Neuronal stem cell (in vitro differentiated cells): ENCODE measurements around the gene NAP1L4.

Source experiments
- DNase-seq: peaks from one replicate; pipeline ENCODE4 v3.0.0-alpha.2; 2013; ENCODE audit warnings: low spot score
- H2AFZ ChIP-seq: one replicate; pipeline ENCODE4 v1.6.1; 2013; ENCODE audit warnings: mild to moderate bottlenecking, low read length, inconsistent platforms
- H2AK5ac ChIP-seq: 2 replicates; pipeline ENCODE4 v1.6.1; 2013; ENCODE audit warnings: low read depth, mild to moderate bottlenecking, inconsistent platforms, low read length, moderate library complexity, mixed read lengths
- H2BK120ac ChIP-seq: 2 replicates; pipeline ENCODE4 v1.6.1; 2013; ENCODE audit warnings: low read depth, mild to moderate bottlenecking, inconsistent platforms, low read length, moderate library complexity, mixed read lengths
- H2BK12ac ChIP-seq: one replicate; pipeline ENCODE4 v1.6.1; 2013; ENCODE audit warnings: low read length, inconsistent platforms
- H2BK15ac ChIP-seq: 2 replicates; pipeline ENCODE4 v1.6.1; 2013; ENCODE audit warnings: mild to moderate bottlenecking, low read length, inconsistent platforms, mixed read lengths
- H2BK5ac ChIP-seq: one replicate; pipeline ENCODE4 v1.6.1; 2013; ENCODE audit warnings: inconsistent platforms, mild to moderate bottlenecking, low read length, moderate library complexity
- H3K14ac ChIP-seq: one replicate; pipeline ENCODE4 v1.6.1; 2013; ENCODE audit warnings: low read length, inconsistent platforms
- H3K18ac ChIP-seq: 2 replicates; pipeline ENCODE4 v1.6.1; 2013; ENCODE audit warnings: low read length, inconsistent platforms
- H3K23ac ChIP-seq: 2 replicates; pipeline ENCODE4 v1.6.1; 2013; ENCODE audit warnings: low read depth, mild to moderate bottlenecking, mixed read lengths, low read length, inconsistent platforms; ENCODE audit not compliant: poor library complexity
- H3K27ac ChIP-seq: replicated peaks from 3 replicates; pipeline ENCODE4 v1.5.1; 2013; ENCODE audit warnings: low read length, inconsistent platforms
- H3K27me3 ChIP-seq, 3 experiments: 2 replicates each; pipeline ENCODE4 v1.6.1; 2013; ENCODE audit warnings: low read length in 3 of 3, mild to moderate bottlenecking in 2 of 3, inconsistent platforms in 1 of 3, low read depth in 1 of 3, mixed read lengths in 1 of 3, moderate library complexity in 1 of 3; ENCODE audit not compliant: control insufficient read depth in 3 of 3, insufficient read depth in 3 of 3
- H3K36me3 ChIP-seq, 2 donors: replicated peaks in 1 of 2; 2 replicates each; pipeline ENCODE4 v1.6.1; 2013; ENCODE audit warnings: low read length in 2 of 2; ENCODE audit not compliant: control insufficient read depth in 2 of 2, insufficient read depth in 2 of 2
- H3K4ac ChIP-seq: 2 replicates; pipeline ENCODE4 v1.6.1; 2013; ENCODE audit warnings: inconsistent platforms, mild to moderate bottlenecking, low read length, moderate library complexity
- H3K4me1 ChIP-seq, 2 donors: 1 replicate in 1 of 2; 2 replicates in 1 of 2; pipeline ENCODE4 v1.6.1; 2013; ENCODE audit warnings: low read length in 2 of 2, low read depth in 1 of 2; ENCODE audit not compliant: control insufficient read depth in 2 of 2, insufficient read depth in 1 of 2
- H3K4me2 ChIP-seq: one replicate; pipeline ENCODE4 v1.6.1; 2013; ENCODE audit warnings: mild to moderate bottlenecking, low read length, inconsistent platforms; ENCODE audit not compliant: insufficient read depth, poor library complexity, severe bottlenecking
- H3K4me3 ChIP-seq, 2 donors: 2 replicates each; pipeline ENCODE4 v1.5.1; 2013; ENCODE audit warnings: low read length in 2 of 2, mild to moderate bottlenecking in 2 of 2, inconsistent platforms in 1 of 2, moderate library complexity in 1 of 2
- H3K79me1 ChIP-seq: one replicate; pipeline ENCODE4 v1.6.1; 2013; ENCODE audit warnings: low read depth, mild to moderate bottlenecking, inconsistent platforms, low read length, moderate library complexity
- H3K9ac ChIP-seq: one replicate; pipeline ENCODE4 v1.6.1; 2013; ENCODE audit warnings: mild to moderate bottlenecking, low read depth, low read length, inconsistent platforms; ENCODE audit not compliant: poor library complexity
- H3K9me3 ChIP-seq, 2 donors: replicated peaks in 1 of 2; 2 replicates each; pipeline versions ENCODE3 to v1.6.1; 2013; ENCODE audit warnings: low read length in 2 of 2, mild to moderate bottlenecking in 2 of 2, inconsistent platforms in 1 of 2, low read depth in 1 of 2, mixed read lengths in 1 of 2, moderate library complexity in 1 of 2; ENCODE audit not compliant: control insufficient read depth in 2 of 2, insufficient read depth in 1 of 2
- H4K8ac ChIP-seq: one replicate; pipeline ENCODE4 v1.6.1; 2013; ENCODE audit warnings: low read depth, mild to moderate bottlenecking, inconsistent platforms, low read length, moderate library complexity
- H4K91ac ChIP-seq: one replicate; pipeline ENCODE4 v1.6.1; 2013; ENCODE audit warnings: low read length, low read depth, mild to moderate bottlenecking, inconsistent platforms; ENCODE audit not compliant: poor library complexity
- WGBS, 2 donors: extraction: QIAGEN DNeasy Blood & Tissue Kit; methylation state at CpG; one replicate each; pipeline ENCODE4 v1.1.7; 2013; ENCODE audit warnings: missing lambda C conversion rate in 2 of 2, mixed read lengths in 1 of 2; ENCODE audit not compliant: insufficient read length in 2 of 2, insufficient replicate concordance in 1 of 2; ENCODE audit errors: extremely low coverage in 2 of 2; 5-methylcytosine and 5-hydroxymethylcytosine counted together

Gene NAP1L4

GRCh38 chr11:3000032-3000961 is 8.2 kb upstream of the NAP1L4 start:
- peaks cover 1% of the 10 kb centered on the region for H3K79me1 ChIP-seq
- H2BK12ac ChIP-seq, result no peak overlapping the region
- no peak overlapping the region for H2BK5ac ChIP-seq
- H3K27ac ChIP-seq, result no peak overlapping the region
- H4K91ac ChIP-seq, result no peak overlapping the region
- H2BK15ac ChIP-seq, result no peak overlapping the region
- no peaks in the 10 kb centered on the region for H3K9me3 ChIP-seq
- H3K14ac ChIP-seq, result peak overlapping the region; percentile 10
- no peak overlapping the region for H2AK5ac ChIP-seq
- no peak overlapping the region for H3K4me2 ChIP-seq
- no peak overlapping the region for H3K4ac ChIP-seq
- no CpG with 5 or more reads among the region's 17 CpGs for WGBS, 2 donors
- no peak overlapping the region for H3K9ac ChIP-seq
- no peaks in the 10 kb centered on the region for H3K27me3 ChIP-seq
- peaks cover 30 to 56% of the 10 kb centered on the region in 2 donors for H3K36me3 ChIP-seq
- H3K23ac ChIP-seq, result no peak overlapping the region
- H2AFZ ChIP-seq, result no peak overlapping the region
- peak overlapping the region in 1 of 2 donors; percentile 12 for H3K4me3 ChIP-seq
- DNase-seq, result no peak
- H3K18ac ChIP-seq, result no peak overlapping the region
- no peak overlapping the region for H2BK120ac ChIP-seq
- no peak overlapping the region for H4K8ac ChIP-seq
- peaks cover 0 to 11% of the 10 kb centered on the region in 2 donors for H3K4me1 ChIP-seq

GRCh38 chr11:2999464-2999998 is 7.4 kb upstream of the NAP1L4 start:
- Histone ChIP-seq H2AK5ac (no peak overlapping the region), H3K27me3 (no peaks in the 10 kb centered on the region), H3K23ac (no peak overlapping the region), H4K91ac (no peak overlapping the region), H3K9me3 (no peaks in the 10 kb centered on the region), H3K18ac (no peak overlapping the region), H4K8ac (no peak overlapping the region), H2BK5ac (no peak overlapping the region), H3K4ac (no peak overlapping the region), H3K36me3 (peaks cover 29 to 52% of the 10 kb centered on the region in 2 donors), H3K4me1 (peaks cover 0 to 11% of the 10 kb centered on the region in 2 donors), H2AFZ (no peak overlapping the region), H3K4me3 (no peak overlapping the region), H2BK15ac (no peak overlapping the region), H3K9ac (no peak overlapping the region), H3K4me2 (no peak overlapping the region), H3K14ac (no peak overlapping the region), H3K79me1 (peaks cover 1% of the 10 kb centered on the region), H3K27ac (no peak overlapping the region), H2BK12ac (no peak overlapping the region), H2BK120ac (no peak overlapping the region)
- no CpG with 5 or more reads among the region's 10 CpGs for WGBS, 2 donors
- DNase-seq, result no peak

DNA sequence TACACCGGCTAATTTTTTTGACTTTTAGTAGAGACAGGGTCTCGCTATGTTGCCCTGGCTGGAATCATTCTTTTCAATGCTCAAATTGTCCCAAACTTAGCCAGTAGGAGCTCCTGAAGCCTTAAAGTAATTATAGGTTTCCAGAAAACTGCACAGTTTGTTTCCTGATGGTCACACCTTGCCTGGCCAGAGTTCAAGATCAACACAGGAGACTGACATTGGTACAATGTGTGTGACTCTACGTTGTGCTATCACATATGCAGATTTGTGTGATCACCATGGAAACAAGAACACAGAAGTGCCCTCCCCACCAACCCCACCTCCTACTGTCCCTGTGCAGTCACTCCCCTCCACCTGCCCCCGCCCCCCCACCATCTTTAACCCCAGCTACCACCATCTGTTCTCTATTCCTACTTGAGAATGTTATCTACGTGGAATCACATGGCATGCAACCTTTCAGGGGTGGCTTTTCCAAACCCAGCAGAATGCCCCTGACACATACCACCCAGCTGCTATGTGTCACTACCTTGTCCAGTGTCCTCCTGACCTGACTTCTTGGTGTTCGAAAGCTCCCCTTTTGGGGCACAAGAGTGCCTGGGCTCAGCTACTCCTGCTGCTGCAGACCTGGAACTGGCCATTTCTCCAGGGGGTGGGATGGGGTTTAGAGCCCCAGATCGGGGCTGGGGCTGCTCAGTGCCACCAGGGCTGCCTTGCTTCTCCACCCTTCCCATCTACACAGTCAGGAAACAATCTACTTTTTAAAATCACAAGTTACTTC is 6.1 kb upstream of the NAP1L4 start:
- no peak overlapping the region for H2BK12ac ChIP-seq
- no peak overlapping the region for H2BK120ac ChIP-seq
- no peak overlapping the region for H3K4me2 ChIP-seq
- H3K23ac ChIP-seq, result no peak overlapping the region
- peaks cover 22 to 40% of the 10 kb centered on the region in 2 donors for H3K36me3 ChIP-seq
- no peak overlapping the region for H3K4ac ChIP-seq
- DNase-seq, result no peak
- no peak overlapping the region for H4K91ac ChIP-seq
- H3K27me3 ChIP-seq, result no peaks in the 10 kb centered on the region
- H3K9ac ChIP-seq, result no peak overlapping the region
- no peak overlapping the region for H2BK15ac ChIP-seq
- no peaks in the 10 kb centered on the region for H3K9me3 ChIP-seq
- no peak overlapping the region for H3K14ac ChIP-seq
- H3K4me3 ChIP-seq, result no peak overlapping the region
- no peak overlapping the region for H2AK5ac ChIP-seq
- no peak overlapping the region for H2AFZ ChIP-seq
- H3K27ac ChIP-seq, result no peak overlapping the region
- peaks cover 0 to 11% of the 10 kb centered on the region in 2 donors for H3K4me1 ChIP-seq
- WGBS, 2 donors, result no CpG with 5 or more reads among the region's 7 CpGs
- no peak overlapping the region for H3K18ac ChIP-seq
- no peak overlapping the region for H4K8ac ChIP-seq
- no peak overlapping the region for H2BK5ac ChIP-seq
- H3K79me1 ChIP-seq, result peaks cover 1% of the 10 kb centered on the region

- Histone ChIP-seq H3K9me3 (no peaks in the 10 kb centered on the region), H3K4ac (no peak overlapping the region), H4K91ac (no peak overlapping the region), H3K9ac (no peak overlapping the region), H3K27me3 (no peaks in the 10 kb centered on the region), H3K18ac (no peak overlapping the region), H2BK12ac (no peak overlapping the region), H3K4me2 (no peak overlapping the region), H2BK5ac (no peak overlapping the region), H2AFZ (no peak overlapping the region), H3K27ac (no peak overlapping the region), H3K23ac (no peak overlapping the region), H3K4me1 (peaks cover 2 to 14% of the 10 kb centered on the region in 2 donors), H3K14ac (no peak overlapping the region), H2AK5ac (no peak overlapping the region), H2BK120ac (no peak overlapping the region), H3K36me3 (peaks cover 16 to 31% of the 10 kb centered on the region in 2 donors), H3K79me1 (peaks cover 1% of the 10 kb centered on the region), H2BK15ac (no peak overlapping the region), H3K4me3 (no peak overlapping the region), H4K8ac (no peak overlapping the region)
- no peak for DNase-seq
- no CpG with 5 or more reads among the region's 4 CpGs for WGBS, 2 donors
Observed at GRCh38 chr11:2997406-2997805, 5.3 kb upstream of the NAP1L4 start.
